HG02884 (cell line): ENCODE measurements around the gene NOBOX.
A peak's percentile ranks its signal among the peaks of the same experiment; 100 is the strongest.
"Not testable (repeated sequence)": the region's sequence is repeated elsewhere in the genome, so short reads cannot be mapped to it uniquely, and the experiment has no call there.

Source experiments
- ATAC-seq: cut with Tn5 transposase; IDR thresholded peaks from one replicate; pipeline ENCODE4 v1.9.1; 2021; ENCODE audit warnings: mild to moderate bottlenecking, moderate library complexity; ENCODE audit not compliant: unreplicated experiment

The NOBOX gene

DNA sequence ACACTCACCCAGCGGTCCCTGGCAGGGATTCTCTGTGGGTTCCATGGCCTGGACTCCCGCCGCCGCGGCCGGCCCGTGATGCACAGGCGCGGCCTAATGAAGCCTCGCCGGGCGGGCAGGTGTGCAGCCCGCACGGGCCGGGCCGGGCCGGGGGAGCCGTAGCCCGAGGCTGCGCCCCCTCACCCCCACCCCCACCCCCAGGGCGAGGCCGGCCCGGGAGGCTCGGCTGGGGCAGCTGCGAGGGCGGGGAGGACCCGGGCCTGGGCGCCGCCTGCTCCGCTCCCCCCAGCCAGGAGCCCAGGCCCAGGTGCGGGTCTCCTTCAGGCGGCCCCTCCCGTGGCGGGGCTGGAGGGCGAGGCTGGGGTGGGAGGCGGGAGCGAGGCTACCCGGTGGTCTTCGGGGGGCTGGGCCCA, at the start of gene NOBOX:
TSS of gene NOBOX (minus strand) at position 45 of the 413 bp plus-strand sequence.
- no peak for ATAC-seq

DNA sequence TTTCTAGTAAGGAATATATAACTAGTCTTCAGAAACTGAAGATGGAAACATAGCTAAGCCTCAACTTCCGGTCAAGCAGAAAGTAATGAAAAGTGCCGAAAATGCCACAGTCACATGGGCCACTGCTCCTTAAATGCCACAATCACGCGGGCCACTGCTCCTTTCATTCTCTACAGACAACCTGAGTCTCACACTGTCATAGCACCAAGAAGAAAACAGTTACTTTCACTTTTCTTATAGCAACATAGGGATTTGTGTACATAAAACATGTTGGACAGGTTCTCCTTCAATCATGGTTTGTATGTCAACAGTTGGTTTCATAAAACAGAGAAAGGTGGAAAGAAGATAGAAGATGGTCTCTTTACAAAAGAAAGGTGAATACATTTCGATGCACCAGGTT, 48.6 kb upstream of the NOBOX start:
- ATAC-seq: no peak

DNA sequence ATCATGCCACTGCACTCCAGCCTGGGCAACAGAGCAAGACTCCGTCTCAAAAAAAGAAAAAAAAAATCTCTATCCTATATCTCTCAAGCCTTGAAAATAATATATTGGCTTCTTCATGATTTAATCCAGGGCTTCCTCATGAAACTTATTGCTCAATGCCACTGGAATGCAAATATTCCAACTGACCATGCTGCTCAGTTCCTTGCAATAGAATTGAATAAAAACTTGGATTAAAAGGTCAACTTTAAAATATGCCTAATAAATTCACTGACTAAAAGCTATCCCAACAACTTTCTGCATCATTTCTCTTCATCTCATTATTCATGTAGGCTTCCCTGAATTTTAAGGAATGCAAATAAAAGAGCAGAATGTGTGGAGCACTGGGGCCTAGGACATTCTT, 42.1 kb upstream of the NOBOX start:
- no peak for ATAC-seq

DNA sequence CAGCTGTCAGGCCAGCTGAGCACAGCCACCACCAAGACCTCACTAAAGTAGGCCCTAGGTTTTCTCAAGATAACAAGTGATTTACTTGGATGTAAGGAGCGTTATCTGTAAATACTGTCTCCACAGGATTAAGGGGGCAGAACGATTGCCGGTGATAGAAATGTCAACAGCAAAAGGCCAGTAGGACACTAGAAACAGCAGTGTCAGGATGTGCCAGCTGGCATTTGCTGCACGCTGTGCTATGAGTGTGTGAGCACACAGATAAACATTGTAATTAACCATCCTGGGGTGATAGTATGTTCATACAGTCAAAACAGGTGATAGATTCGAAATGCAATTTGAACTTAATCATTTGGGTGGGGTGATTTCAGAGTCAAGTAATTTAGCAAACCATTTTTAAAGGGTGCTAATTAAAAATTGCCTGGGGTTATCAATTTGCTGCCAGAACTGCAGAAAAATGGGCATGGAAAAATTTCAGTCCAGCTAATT, 36.3 kb upstream of the NOBOX start:
- no peak for ATAC-seq

DNA sequence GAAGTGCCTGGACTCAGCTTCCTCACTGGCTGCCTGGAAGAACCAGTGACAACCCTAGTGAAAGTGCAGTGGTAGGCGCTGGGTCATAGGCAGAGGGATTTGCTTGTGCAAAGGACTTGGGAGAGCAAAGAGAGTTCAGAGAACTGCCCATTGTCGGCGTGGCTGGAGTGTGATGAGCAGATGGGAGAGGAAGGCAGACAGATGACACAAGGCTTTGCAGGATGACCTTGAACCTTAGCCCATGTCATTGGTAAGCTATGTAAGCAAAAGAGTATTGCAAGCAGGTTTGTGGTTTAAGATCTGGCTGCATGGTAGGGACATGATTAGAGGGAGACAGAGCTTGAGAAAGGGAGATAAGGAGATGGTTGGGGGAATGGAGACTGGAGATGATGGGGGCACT, 35.3 kb upstream of the NOBOX start:
- no peak for ATAC-seq

DNA sequence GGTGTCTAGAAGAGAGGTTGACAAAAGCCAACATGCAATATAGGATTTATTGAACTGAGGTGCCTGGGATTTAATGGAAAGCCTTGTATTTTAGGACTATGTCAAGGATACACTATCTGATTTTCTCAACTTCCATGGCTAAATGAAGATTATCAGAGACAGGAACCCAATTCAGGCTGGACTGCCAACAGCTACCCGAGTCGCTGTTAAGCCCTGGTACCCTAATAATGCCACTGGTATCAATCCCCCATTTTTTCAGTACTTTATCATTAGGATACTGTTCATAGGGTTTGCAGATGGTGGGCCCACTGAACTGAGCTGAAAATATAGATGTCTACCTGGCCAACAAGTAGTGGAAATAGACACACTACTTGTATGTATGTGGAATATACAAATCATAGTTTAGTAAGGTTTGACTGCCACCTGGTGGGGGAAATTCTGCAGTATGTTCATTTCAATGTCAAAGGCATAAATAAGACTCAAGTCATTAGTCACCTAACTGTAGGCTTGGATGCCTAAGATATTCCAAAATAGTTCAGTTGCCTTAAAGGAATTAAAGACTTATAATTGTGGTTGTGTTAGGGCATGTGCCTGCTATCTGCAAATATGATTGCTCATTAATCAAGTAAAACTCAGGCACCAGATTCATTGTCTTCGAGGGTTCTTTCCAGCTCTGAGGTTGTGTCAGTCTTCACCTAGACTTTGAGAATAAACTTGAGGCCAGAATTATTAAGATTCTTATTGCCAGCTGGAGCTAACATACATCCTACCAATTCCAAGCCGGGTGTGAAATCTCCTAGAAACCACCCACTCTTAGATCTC, 34.1 kb upstream of the NOBOX start:
- ATAC-seq: peak; percentile 91

DNA sequence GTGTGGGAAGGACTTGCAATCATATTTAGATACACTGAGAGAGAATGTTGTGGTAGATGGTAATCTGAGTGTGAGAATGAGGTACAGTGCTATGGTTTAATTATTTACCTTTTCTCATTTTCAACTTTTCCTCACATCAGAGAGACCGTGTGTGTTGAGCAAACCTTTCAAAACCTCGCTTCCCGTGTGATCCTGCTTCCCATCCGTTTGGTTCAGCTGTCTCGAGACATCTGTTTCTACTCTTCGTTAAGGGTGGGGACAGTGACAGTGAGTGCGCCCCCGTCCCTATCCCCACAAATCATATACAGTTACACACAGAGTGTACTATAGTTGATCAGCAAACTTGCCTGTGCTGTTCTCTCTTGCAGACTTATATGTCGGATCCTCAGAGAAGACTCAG, 33.0 kb upstream of the NOBOX start:
- ATAC-seq: no peak

DNA sequence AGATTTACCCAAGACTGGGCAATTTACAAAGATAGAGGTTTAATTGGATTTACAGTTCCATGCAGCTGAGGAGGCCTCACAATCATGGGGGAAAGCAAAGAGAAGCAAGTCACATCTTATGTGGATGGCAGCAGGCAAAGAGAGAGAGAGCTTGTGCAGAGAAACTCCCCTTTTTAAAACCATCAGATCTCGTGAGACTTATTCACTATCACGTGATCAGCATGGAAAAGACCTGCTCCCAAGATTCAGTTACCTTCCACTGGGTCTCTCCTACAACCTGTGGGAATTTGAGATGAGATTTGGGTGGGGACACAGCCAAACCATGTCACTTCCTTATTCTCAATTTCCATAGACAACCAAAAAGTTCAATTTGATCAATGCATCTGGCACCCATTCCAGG, 24.9 kb upstream of the NOBOX start:
- ATAC-seq: no peak

DNA sequence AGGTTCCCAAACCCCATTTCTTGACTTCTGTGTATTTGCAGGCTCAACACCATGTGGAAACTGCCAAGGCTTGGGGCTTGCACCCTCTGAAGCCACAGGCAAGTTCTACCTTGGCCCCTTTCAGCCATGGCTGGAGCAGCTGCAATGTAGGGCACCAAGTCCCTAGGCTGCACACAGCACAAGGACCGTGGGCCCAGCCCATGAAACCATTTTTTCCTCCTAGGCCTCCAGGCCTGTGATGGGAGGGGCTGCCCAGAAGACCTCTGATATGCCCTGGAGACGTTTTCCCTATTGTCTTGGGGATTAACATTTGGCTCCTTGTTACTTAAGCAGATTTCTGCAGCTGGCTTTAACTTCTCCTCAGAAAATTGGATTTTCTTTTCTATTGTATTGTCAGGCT, 24.0 kb upstream of the NOBOX start:
- not testable (repeated sequence) for ATAC-seq

DNA sequence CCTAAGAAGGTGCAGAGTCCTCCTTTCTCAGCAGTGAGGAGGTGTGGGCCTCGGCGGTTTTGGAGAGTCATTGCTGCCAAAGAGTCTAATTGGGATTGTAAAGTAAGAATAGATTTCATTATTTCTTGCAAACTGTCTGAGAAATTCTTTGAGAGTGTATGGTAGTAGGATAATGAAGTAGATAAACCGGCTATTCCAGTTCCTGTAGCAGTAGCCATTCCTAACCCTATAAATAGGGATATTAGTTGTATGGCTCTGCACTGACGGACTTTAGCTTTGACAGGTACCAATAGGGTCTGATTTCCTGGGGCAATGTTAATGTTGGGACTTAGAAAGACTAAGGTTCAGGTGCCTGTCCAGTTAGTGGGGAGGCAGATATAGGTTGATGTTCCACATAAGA, 15.4 kb upstream of the NOBOX start:
- ATAC-seq: not testable (repeated sequence)

DNA sequence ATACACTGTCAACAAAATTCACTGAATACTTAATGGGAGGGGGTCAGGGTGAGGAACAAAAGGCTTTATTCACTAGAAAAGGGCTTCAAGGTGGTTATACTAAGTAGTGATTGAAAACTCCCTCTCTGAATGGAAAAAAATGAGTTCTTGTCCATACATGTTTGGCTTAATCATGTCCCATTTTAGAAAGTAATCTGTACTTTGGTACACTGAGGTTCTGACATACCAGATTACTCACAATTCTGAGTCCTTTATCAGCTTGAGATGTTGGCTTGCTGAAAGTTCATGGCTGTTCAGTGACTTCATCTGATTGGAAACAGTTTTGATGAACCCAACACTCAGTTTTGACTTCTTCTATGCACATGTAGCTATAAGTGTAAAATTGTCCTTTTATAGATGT, 12.8 kb upstream of the NOBOX start:
- ATAC-seq: no peak

DNA sequence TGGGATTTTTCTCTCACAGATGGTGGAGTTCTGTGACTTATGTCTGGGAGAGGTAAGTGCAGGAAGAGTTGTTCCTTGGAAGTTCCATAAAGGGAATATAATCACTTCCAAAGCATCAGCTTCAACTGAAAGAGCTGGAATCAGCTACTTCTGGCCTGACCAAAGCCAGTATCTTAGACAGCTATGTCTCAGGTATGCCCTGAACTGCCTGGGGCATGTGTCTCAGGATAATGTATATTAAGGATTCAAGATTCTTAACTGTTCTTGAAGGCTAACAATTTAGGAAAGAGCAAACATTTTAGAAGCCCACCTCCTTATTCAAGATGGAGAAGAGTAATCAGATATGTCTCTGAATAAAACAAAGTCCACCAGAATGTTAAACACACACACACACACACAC, 12.4 kb upstream of the NOBOX start:
- no peak for ATAC-seq

DNA sequence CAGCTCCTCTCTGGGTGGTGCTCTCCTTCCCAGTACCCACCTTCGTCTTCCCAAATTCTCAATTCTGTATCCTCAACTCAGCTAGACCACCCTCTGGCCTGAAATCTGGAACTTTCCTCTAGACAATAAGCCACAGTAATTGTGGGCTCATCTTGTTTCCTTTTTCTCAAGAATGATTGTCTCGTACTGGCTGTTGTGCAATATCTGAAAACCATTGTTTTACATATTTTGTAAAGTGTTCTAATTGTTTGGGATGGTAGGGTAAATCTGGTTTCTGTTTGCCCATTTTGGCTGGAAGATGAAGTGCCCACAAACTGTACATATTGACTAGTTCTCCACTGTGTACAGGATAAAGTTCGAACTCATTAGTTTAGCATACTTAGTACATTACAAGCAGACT, 11.3 kb upstream of the NOBOX start:
- no peak for ATAC-seq

DNA sequence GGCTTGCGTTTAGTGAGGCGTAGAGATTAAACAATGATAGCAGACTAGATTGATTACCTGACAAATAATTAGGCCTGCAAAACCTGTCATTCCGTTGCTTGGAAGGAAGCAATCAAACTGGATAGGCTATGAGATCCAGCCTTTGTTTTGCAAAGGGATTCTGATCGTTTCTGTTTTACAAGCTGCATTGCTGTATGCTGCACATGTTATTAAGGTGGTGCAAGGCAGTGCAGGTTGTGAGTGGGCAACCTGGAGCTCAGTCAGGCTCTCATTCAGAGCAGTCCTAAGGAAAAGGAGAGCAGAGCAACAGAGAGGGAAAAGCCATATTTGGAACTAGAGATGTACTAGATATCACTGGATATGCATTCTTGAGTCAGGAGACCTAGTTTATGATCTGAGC, 6.9 kb upstream of the NOBOX start:
- no peak for ATAC-seq

DNA sequence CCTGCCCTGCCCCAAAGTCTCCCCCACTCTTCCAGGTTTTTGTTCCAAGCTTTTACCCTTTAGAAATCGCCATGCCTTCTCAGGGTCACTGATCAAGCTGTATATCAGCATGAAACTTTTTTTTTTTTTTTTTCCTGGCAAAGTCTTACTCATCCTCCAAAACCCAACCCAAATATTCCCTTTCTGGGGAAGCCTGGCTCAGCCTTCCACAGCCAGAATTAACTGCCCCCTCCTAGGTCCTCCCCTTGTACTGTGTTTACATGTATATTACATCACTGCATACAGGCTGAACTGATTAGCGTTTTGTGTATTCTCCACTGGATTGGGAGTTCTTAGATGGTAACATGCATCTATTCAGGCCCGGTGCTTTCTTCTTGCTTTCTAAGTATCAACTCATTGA, 4.6 kb upstream of the NOBOX start:
- ATAC-seq: no peak

DNA sequence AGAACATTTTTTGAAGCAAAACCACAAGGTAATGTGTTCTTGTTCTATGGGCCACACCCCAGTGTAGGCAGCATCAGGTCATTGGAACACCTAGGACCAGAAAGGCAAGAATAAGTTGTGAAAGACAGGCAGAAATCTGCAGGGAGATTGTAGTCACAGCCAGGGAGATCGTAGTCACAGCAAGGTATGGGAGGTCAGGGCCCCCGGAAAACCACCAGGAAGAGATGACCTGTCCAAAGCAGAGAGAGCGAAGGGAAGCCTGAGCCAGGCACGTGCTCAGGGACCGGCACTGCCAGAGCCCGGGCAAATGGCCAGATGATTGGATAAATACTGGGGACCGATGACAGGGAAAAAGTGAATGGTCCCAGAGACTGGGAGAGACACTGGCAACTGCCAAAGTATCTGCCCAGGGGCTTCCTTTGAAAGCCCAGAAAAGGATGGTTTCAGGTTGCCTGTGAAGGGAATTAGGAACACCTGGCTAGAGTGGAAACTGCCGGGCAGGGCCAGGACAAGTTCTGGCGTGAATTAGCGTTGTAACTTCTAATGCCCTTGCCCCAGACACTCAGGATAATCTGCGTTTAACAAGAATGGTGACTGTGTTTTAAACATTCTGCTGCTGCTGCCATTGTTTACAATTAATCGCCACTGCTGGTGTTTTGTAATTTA, 3.9 kb upstream of the NOBOX start:
- no peak for ATAC-seq

DNA sequence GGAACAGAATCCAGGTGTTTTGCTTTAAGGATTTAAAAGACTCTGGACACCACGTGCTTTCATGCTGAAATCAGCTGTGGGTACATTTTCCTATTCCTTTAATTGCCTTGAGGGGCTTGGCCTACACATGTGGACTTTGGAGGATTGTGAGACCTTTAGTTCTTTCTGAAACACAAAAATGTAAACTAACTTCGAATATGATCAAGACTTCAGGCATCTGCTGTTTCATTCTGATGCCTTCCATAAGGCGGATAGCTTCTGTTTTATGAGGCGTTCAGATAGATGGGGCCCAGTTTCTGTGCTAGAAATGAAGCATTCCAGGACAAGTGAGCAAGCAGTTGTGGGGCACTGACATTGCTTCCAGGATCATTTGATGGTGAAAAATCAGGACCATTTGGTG, 1.5 kb upstream of the NOBOX start:
- ATAC-seq: no peak

DNA sequence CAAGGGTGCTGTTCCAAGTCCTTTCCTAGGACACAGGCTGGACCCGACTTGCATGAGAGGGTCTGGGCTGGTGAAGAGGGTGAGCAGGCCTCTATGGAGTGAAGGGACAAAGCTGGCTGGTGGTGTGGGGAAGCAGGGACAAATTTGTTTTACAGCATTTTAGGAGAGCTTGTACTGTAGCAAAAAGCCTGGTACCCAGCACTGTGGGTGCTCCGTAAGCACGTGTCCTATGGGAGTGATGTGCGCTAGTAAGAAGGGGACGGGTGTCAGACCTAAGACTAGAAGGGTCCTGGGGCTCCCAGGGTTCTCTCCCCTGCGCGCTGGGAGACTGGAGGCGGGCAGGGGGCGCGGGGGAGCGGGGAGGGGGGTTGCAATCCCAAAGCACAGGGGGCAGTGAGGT, 391 bp downstream of the NOBOX start:
- no peak for ATAC-seq

DNA sequence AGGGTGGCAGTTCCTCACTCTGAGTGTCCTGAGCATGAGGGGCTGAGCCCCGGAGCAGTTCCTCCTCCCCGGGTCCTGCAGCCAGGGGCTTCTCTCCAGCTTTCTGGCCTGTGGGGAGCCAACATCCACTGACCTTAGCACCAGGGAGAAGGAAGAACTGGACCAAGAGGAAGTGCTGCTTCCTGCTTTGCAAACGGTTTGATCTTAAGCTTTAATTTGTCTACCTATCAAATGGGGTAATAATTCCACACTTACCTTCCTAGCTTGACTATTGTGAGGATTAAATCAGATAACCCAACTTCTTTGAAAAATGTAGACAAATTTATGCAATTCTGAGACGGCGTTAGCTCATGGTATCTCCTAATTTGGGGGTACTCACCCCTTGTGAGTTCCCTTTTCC, 2.0 kb downstream of the NOBOX start:
- ATAC-seq: no peak

DNA sequence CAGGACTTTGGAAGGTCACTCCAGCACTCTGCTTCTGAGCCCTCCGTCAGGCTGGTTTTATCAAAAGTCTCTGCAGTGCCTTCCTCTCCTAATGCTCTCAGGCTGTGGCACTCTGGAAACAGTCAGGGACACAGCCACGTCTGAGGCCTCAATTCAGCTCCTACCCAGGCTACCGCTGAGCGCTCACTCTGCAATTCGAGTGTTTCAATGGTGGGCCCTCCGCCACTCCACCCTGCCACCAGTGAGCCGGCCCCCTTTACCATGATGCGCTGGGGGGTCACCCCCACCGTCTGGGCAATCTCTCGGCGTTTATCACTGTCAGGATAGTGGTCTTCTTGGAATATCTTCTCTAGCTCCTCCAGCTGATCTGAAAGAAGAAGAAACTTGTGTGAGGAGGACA, 3.5 kb downstream of the NOBOX start:
- ATAC-seq: no peak

DNA sequence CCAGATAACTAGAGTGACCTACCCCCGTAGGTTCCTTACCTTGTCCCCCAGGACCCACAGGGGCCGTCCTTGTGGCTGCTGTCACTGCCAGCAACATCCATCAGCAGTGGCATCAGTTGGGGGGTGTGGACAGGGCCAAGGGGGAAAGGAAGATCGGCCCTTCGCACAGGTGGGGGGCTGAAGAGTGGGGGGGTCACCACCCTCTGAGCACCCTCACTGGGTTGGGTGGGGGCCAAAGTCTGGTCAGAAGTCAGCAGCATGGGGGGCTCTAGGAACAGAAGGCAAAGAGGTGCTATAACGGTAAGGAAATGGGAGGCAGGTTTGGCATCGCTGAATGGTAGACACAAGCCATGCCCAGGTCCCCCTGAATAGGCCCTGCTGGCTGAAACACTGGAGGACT, 4.6 kb downstream of the NOBOX start:
- ATAC-seq: no peak

DNA sequence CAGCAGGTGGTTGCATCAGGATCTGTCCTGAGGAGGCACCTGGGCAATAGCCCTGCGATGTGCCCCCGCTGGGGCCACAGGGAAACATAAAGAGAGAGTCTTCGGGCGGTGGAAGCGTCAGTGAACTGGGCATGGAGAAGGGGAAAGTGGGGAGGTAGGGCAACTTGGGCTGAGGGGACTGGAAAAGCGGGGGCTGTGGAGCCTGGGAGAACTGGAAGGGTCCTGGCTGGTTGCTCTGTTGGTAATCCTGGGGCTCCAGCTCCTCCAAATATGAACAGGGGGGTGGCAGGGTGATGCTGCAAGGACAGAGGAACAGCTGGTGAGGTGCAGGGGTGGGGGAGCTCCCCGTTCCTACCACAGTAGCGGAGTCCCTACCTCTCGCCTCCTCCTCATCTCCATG, 5.2 kb downstream of the NOBOX start:
- ATAC-seq: no peak
